H9 (cell line): ENCODE measurements around the gene HOXA7. TPM values are rescaled to one million over a fixed set of nuclear protein-coding genes. Genes with fewer than 3 reads are reported as not detected.

Experiments
- DNase-seq: peaks from one replicate; pipeline ENCODE4 v3.0.0-alpha.2; 2017
- H2AFZ ChIP-seq: one replicate; pipeline ENCODE4 v1.6.1; 2013; ENCODE audit warnings: mild to moderate bottlenecking, low read length, control low read depth, moderate library complexity
- H2AK5ac ChIP-seq: 2 replicates; pipeline ENCODE4 v1.6.1; 2013; ENCODE audit warnings: low read length, control low read depth, mixed read lengths; ENCODE audit not compliant: insufficient read length
- H2BK120ac ChIP-seq: one replicate; pipeline ENCODE4 v1.6.1; 2013; ENCODE audit warnings: low read depth, mild to moderate bottlenecking, low read length, control low read depth, inconsistent platforms; ENCODE audit not compliant: poor library complexity, severe bottlenecking
- H2BK12ac ChIP-seq: 2 replicates; pipeline ENCODE4 v1.6.1; 2013; ENCODE audit warnings: low read length, control low read depth, mixed read lengths, low read depth; ENCODE audit not compliant: insufficient read length
- H2BK15ac ChIP-seq: 2 replicates; pipeline ENCODE4 v1.6.1; 2013; ENCODE audit warnings: low read depth, low read length, control low read depth
- H2BK20ac ChIP-seq: one replicate; pipeline ENCODE4 v1.6.1; 2013; ENCODE audit warnings: low read depth, mild to moderate bottlenecking, low read length, control low read depth, inconsistent platforms; ENCODE audit not compliant: poor library complexity, severe bottlenecking
- H2BK5ac ChIP-seq: 2 replicates; pipeline ENCODE4 v1.6.1; 2013; ENCODE audit warnings: low read length, control low read depth, mixed read lengths; ENCODE audit not compliant: insufficient read length
- H3K14ac ChIP-seq: 2 replicates; pipeline ENCODE4 v1.6.1; 2013; ENCODE audit warnings: low read length, control low read depth; ENCODE audit not compliant: insufficient read depth
- H3K18ac ChIP-seq: 2 replicates; pipeline ENCODE4 v1.6.1; 2013; ENCODE audit warnings: low read depth, mild to moderate bottlenecking, mixed read lengths, low read length, control low read depth; ENCODE audit not compliant: insufficient read length
- H3K23ac ChIP-seq: 2 replicates; pipeline ENCODE4 v1.6.1; 2013; ENCODE audit warnings: low read length, control low read depth, mixed read lengths, low read depth; ENCODE audit not compliant: insufficient read length
- H3K23me2 ChIP-seq: 2 replicates; pipeline ENCODE4 v1.6.1; 2013; ENCODE audit warnings: low read depth, mild to moderate bottlenecking, mixed read lengths, low read length, control low read depth; ENCODE audit not compliant: insufficient read length, poor library complexity, severe bottlenecking
- H3K27ac ChIP-seq: 2 replicates; pipeline ENCODE4 v1.5.1; 2013; ENCODE audit warnings: low read length, control low read depth, mixed read lengths, low read depth; ENCODE audit not compliant: insufficient read length
- H3K27me3 ChIP-seq: 2 replicates; pipeline ENCODE4 v1.6.1; 2013; ENCODE audit warnings: low read length, control low read depth, inconsistent platforms; ENCODE audit not compliant: insufficient read depth
- H3K4ac ChIP-seq: 2 replicates; pipeline ENCODE4 v1.6.1; 2013; ENCODE audit warnings: low read depth, mild to moderate bottlenecking, control low read depth, inconsistent platforms, low read length, moderate library complexity
- H3K4me1 ChIP-seq: 2 replicates; pipeline ENCODE4 v1.6.1; 2013; ENCODE audit warnings: low read length, control low read depth, inconsistent platforms; ENCODE audit not compliant: insufficient read depth
- H3K4me2 ChIP-seq: 2 replicates; pipeline ENCODE4 v1.6.1; 2013; ENCODE audit warnings: low read length, control low read depth, mixed read lengths; ENCODE audit not compliant: insufficient read length, insufficient read depth
- H3K56ac ChIP-seq: 2 replicates; pipeline ENCODE4 v1.6.1; 2013; ENCODE audit warnings: low read depth, mild to moderate bottlenecking, mixed read lengths, low read length, control low read depth; ENCODE audit not compliant: insufficient read length
- H3K79me1 ChIP-seq: 2 replicates; pipeline ENCODE4 v1.6.1; 2013; ENCODE audit warnings: low read depth, mild to moderate bottlenecking, moderate library complexity, low read length, control low read depth, inconsistent platforms; ENCODE audit not compliant: insufficient read depth, poor library complexity, severe bottlenecking
- H3K79me2 ChIP-seq: 2 replicates; pipeline ENCODE4 v1.6.1; 2013; ENCODE audit warnings: low read length, control low read depth, inconsistent platforms; ENCODE audit not compliant: insufficient read depth
- H3K9ac ChIP-seq: 2 replicates; pipeline ENCODE4 v1.6.1; 2013; ENCODE audit warnings: low read length, control low read depth, mixed read lengths; ENCODE audit not compliant: insufficient read length; ENCODE audit errors: extremely low read depth
- H3K9me3 ChIP-seq: one replicate; pipeline ENCODE4 v1.6.1; 2013; ENCODE audit warnings: low read depth, low read length, inconsistent platforms; ENCODE audit not compliant: control insufficient read depth
- H3T11ph ChIP-seq: one replicate; pipeline ENCODE4 v1.6.1; 2013; ENCODE audit warnings: mild to moderate bottlenecking, low read length, control low read depth, inconsistent platforms
- H4K20me1 ChIP-seq: one replicate; pipeline ENCODE4 v1.6.1; 2013; ENCODE audit not compliant: control insufficient read depth, insufficient read length, insufficient read depth
- H4K5ac ChIP-seq: 2 replicates; pipeline ENCODE4 v1.6.1; 2013; ENCODE audit warnings: low read depth, mild to moderate bottlenecking, mixed read lengths, low read length, control low read depth; ENCODE audit not compliant: insufficient read length
- H4K8ac ChIP-seq: replicated peaks from 2 replicates; pipeline ENCODE4 v1.6.1; 2013; ENCODE audit warnings: low read length, control low read depth, mixed read lengths, low read depth; ENCODE audit not compliant: insufficient read length
- H4K91ac ChIP-seq: 2 replicates; pipeline ENCODE4 v1.6.1; 2013; ENCODE audit warnings: low read depth, mild to moderate bottlenecking, moderate library complexity, mixed read lengths, low read length, control low read depth; ENCODE audit not compliant: insufficient read length
- H3K27ac Mint-ChIP-seq, 3 experiments: 2 replicates in 2 of 3; 3 replicates in 1 of 3; pipeline ENCODE4 v1.8.0; 2020 to 2021; ENCODE audit warnings: mixed read lengths in 3 of 3, mild to moderate bottlenecking in 1 of 3, moderate library complexity in 1 of 3
- H3K27me3 Mint-ChIP-seq: 2 replicates; pipeline ENCODE4 v1.8.0; 2021; ENCODE audit warnings: low read depth, mild to moderate bottlenecking, moderate library complexity, mixed read lengths
- H3K36me3 Mint-ChIP-seq, 3 experiments: 2 replicates in 2 of 3; 3 replicates in 1 of 3; pipeline ENCODE4 v1.8.0; 2020 to 2021; ENCODE audit warnings: low read depth in 3 of 3, mixed read lengths in 3 of 3; ENCODE audit not compliant: insufficient read depth in 1 of 3
- H3K4me1 Mint-ChIP-seq, 2 experiments: 2 replicates each; pipeline ENCODE4 v1.8.0; 2020; ENCODE audit warnings: mixed read lengths in 2 of 2
- H3K4me3 Mint-ChIP-seq, 2 experiments: 2 replicates in 1 of 2; 3 replicates in 1 of 2; pipeline ENCODE4 v1.8.0; 2020 to 2021; ENCODE audit warnings: mild to moderate bottlenecking in 2 of 2, mixed read lengths in 2 of 2, moderate library complexity in 1 of 2
- H3K9me3 Mint-ChIP-seq, 2 experiments: 2 replicates in 1 of 2; 3 replicates in 1 of 2; pipeline ENCODE4 v1.8.0; 2020; ENCODE audit warnings: mild to moderate bottlenecking in 2 of 2, mixed read lengths in 2 of 2, moderate library complexity in 1 of 2
- WGBS: extraction: QIAGEN DNeasy Blood & Tissue Kit; methylation state at CpG from one replicate; pipeline ENCODE4 v1.1.7; 2013; ENCODE audit warnings: missing lambda C conversion rate, low lambda C conversion rate, mixed read lengths; ENCODE audit not compliant: insufficient read length; ENCODE audit errors: extremely low coverage; 5-methylcytosine and 5-hydroxymethylcytosine counted together
- total RNA-seq: library from RNA; stranded (reverse); gene quantifications from 2 replicates; pipeline ENCODE4 v1.2.1, GENCODE V29; 2021
- TF ChIP-seq, protein P1 (sequence below): fragments of 200-600 bp; sonication (generic); conservative IDR thresholded peaks from 3 replicates; pipeline ENCODE4 v1.8.0; 2021; ENCODE audit warnings: antibody characterized with exemption, mild to moderate bottlenecking

The HOXA7 gene
- total RNA-seq, 1 experiment from 2014 or later: not detected

DNA sequence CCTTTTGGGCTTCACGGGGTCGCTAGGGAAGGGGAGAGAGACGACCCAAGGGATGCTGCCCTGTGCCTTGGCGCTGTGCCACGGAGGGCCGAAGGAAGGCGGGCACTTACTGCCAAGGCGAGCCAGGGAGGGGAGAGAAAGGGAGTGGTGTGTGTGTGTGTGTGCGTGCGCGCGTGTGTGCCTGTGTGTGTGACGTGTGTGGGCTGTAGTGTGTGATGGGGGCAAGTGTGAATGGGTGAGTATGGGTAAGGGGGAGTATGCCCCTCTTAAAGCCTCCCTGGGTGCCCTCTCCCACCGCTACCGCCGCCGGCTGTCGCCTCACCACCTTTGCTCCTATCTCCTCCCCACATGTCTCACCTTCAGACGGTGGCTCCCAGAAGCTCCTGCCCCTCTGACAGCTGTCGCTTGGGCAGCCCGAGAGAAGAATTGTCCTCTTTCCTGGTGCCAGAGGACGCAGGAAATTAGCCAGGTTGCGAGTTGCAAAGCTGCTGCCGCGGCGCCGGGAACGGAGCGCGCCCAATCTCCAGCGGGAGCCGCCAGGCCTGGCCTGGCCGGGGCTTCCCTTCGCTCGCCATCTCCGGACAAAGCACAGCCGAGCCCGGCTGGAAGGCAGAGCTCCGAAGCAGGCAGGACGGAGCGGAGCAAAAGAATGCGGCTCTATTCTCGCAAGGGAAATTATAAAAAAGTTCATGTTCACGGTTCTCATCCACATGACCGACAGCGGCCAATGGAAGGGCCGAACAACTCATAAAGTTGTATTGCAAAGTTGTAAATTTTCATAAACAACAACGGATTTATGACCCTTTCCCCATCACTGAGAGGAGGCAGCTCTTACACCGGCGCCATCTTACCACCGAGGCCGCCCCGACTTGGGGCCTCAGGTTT is 4.3 kb downstream of the HOXA7 start, which contains the start of gene HOXA3:
Gene HOXA3 (minus strand): TSS at position 653 of the 885 bp plus-strand sequence. CDS start 41,943 bp downstream, outside the sequence.
- no peak within 1 kb of the TSS for H2AK5ac ChIP-seq
- H3K9me3 Mint-ChIP-seq: peaks cover 17 to 23% of the 10 kb centered on the region in 2 experiments
- no peak within 1 kb of the TSS for H3K9ac ChIP-seq
- peak within 1 kb of the TSS in 1 of 2 experiments; percentile 66; a peak in 3 of 5 replicates for H3K4me3 Mint-ChIP-seq
- no peak within 1 kb of the TSS for H3K56ac ChIP-seq
- H2AFZ ChIP-seq: no peak within 1 kb of the TSS
- H4K5ac ChIP-seq: no peak within 1 kb of the TSS
- H3K79me2 ChIP-seq: no peaks in the 10 kb centered on the region
- no peak within 1 kb of the TSS for H4K91ac ChIP-seq
- H3K27me3 ChIP-seq: peaks cover 97% of the 10 kb centered on the region
- peaks cover 100% of the 10 kb centered on the region for H3K27me3 Mint-ChIP-seq
- no peak for DNase-seq
- no peak within 1 kb of the TSS for H2BK12ac ChIP-seq
- no peak within 1 kb of the TSS for H2BK15ac ChIP-seq
- peaks cover 4% of the 10 kb centered on the region for H3K23me2 ChIP-seq
- H3K14ac ChIP-seq: no peak within 1 kb of the TSS
- no peak within 1 kb of the TSS for H2BK5ac ChIP-seq
- TF ChIP-seq, protein P1, sequence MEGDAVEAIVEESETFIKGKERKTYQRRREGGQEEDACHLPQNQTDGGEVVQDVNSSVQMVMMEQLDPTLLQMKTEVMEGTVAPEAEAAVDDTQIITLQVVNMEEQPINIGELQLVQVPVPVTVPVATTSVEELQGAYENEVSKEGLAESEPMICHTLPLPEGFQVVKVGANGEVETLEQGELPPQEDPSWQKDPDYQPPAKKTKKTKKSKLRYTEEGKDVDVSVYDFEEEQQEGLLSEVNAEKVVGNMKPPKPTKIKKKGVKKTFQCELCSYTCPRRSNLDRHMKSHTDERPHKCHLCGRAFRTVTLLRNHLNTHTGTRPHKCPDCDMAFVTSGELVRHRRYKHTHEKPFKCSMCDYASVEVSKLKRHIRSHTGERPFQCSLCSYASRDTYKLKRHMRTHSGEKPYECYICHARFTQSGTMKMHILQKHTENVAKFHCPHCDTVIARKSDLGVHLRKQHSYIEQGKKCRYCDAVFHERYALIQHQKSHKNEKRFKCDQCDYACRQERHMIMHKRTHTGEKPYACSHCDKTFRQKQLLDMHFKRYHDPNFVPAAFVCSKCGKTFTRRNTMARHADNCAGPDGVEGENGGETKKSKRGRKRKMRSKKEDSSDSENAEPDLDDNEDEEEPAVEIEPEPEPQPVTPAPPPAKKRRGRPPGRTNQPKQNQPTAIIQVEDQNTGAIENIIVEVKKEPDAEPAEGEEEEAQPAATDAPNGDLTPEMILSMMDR: no peak
- H3K18ac ChIP-seq: no peak within 1 kb of the TSS
- H3K4me1 Mint-ChIP-seq: peaks cover 13 to 30% of the 10 kb centered on the region in 2 experiments
- H2BK120ac ChIP-seq: no peak within 1 kb of the TSS
- no peaks in the 10 kb centered on the region for H3K4me1 ChIP-seq
- WGBS: no CpG with 5 or more reads among the region's 53 CpGs
- no peak within 1 kb of the TSS for H3K4ac ChIP-seq
- no peak within 1 kb of the TSS for H4K8ac ChIP-seq
- no peaks in the 10 kb centered on the region for H3K79me1 ChIP-seq
- peaks cover 0 to 6% (median 0%) of the 10 kb centered on the region in 3 experiments; a peak in 3 of 7 replicates for H3K36me3 Mint-ChIP-seq
- H3K27ac ChIP-seq: no peak within 1 kb of the TSS
- H3T11ph ChIP-seq: no peak within 1 kb of the TSS
- no peaks in the 10 kb centered on the region for H4K20me1 ChIP-seq
- H3K4me2 ChIP-seq: no peak within 1 kb of the TSS
- H3K9me3 ChIP-seq: no peaks in the 10 kb centered on the region
- H2BK20ac ChIP-seq: no peak within 1 kb of the TSS
- no peak within 1 kb of the TSS for H3K27ac Mint-ChIP-seq
- H3K23ac ChIP-seq: no peak within 1 kb of the TSS
